DOHH2 (cell line): ENCODE data around the gene AMPD3.

Experiments used
- H3F3A ChIP-seq: fragments of 200-600 bp; sonication (generic), shearing (Covaris generic); 2 replicates; pipeline ENCODE4 v1.6.0; 2016; ENCODE audit warnings: antibody characterized with exemption, mild to moderate bottlenecking; ENCODE audit not compliant: control insufficient read depth, insufficient read depth
- H3K27ac ChIP-seq: fragments of 200-600 bp; sonication (generic); 2 replicates; pipeline ENCODE4 v1.5.1; 2014; ENCODE audit warnings: low read depth, mild to moderate bottlenecking, low read length, moderate library complexity
- H3K27me3 ChIP-seq: fragments of 200-600 bp; sonication (generic); 2 replicates; pipeline ENCODE4 v1.6.1; 2014; ENCODE audit warnings: mild to moderate bottlenecking, low read length, mixed read lengths; ENCODE audit not compliant: control insufficient read depth
- H3K36me3 ChIP-seq: fragments of 200-600 bp; sonication (generic); 2 replicates; pipeline ENCODE4 v1.6.1; 2014; ENCODE audit warnings: mild to moderate bottlenecking, low read length, moderate library complexity, mixed read lengths; ENCODE audit not compliant: control insufficient read depth
- H3K4me1 ChIP-seq: fragments of 200-600 bp; sonication (generic); 2 replicates; pipeline ENCODE4 v1.6.1; 2014; ENCODE audit warnings: mild to moderate bottlenecking, low read length, mixed read lengths; ENCODE audit not compliant: control insufficient read depth
- H3K4me2 ChIP-seq: fragments of 200-600 bp; sonication (generic); 2 replicates; pipeline ENCODE4 v1.6.0; 2014; ENCODE audit warnings: mild to moderate bottlenecking, low read length, moderate library complexity
- H3K4me3 ChIP-seq: fragments of 200-600 bp; sonication (generic); 2 replicates; pipeline ENCODE4 v1.5.1; 2014; ENCODE audit warnings: mild to moderate bottlenecking, low read length, mixed read lengths
- H3K79me2 ChIP-seq: fragments of 200-600 bp; sonication (generic); 2 replicates; pipeline ENCODE4 v1.6.1; 2014; ENCODE audit warnings: mild to moderate bottlenecking, low read length, mixed read lengths; ENCODE audit not compliant: control insufficient read depth
- H3K9me2 ChIP-seq: fragments of 200-600 bp; sonication (generic); replicated peaks from 2 replicates; pipeline ENCODE4 v1.6.1; 2014; ENCODE audit warnings: mild to moderate bottlenecking, low read length, mixed read lengths; ENCODE audit not compliant: control insufficient read depth
- H3K9me3 ChIP-seq: fragments of 200-600 bp; sonication (generic); 2 replicates; pipeline ENCODE4 v1.6.1; 2014; ENCODE audit warnings: antibody characterized with exemption, low read length, mixed read lengths; ENCODE audit not compliant: control insufficient read depth, insufficient read depth
- H4K20me1 ChIP-seq: fragments of 200-600 bp; sonication (generic); 2 replicates; pipeline ENCODE4 v1.6.0; 2014; ENCODE audit warnings: low read depth, mild to moderate bottlenecking, antibody characterized with exemption, low read length, moderate library complexity; ENCODE audit not compliant: control insufficient read depth, insufficient read depth
- CTCF ChIP-seq: fragments of 200-600 bp; sonication (generic); IDR thresholded peaks from one replicate; pipeline ENCODE4 v1.5.1; 2014; ENCODE audit warnings: antibody characterized with exemption, mild to moderate bottlenecking, low read depth, low read length; ENCODE audit not compliant: poor library complexity, severe bottlenecking
- EZH2phosphoT487 ChIP-seq: fragments of 200-600 bp; sonication (generic); IDR thresholded peaks from 2 replicates; pipeline ENCODE4 v1.6.1; 2017; ENCODE audit warnings: borderline replicate concordance, mild to moderate bottlenecking, antibody characterized with exemption, low read length, moderate library complexity, mixed read lengths

AMPD3 gene

GRCh38 chr11:10495464-10495786 is 40.4 kb downstream of the AMPD3 start:
- no peak for TF ChIP-seq CTCF
- no peak for TF ChIP-seq EZH2phosphoT487
- H3K36me3 ChIP-seq = peaks cover 5% of the 10 kb centered on the region; the same call in 1 of the 2 replicates

GRCh38 chr11:10496296-10496936 is 41.4 kb downstream of the AMPD3 start:
- Histone ChIP-seq H3K4me3 (no peak overlapping the region), H3K79me2 (no peaks in the 10 kb centered on the region), H4K20me1 (no peaks in the 10 kb centered on the region), H3K36me3 (peaks cover 7% of the 10 kb centered on the region; the same call in 1 of the 2 replicates), H3K27ac (no peak overlapping the region), H3K4me1 (no peaks in the 10 kb centered on the region), H3K9me3 (no peaks in the 10 kb centered on the region), H3K4me2 (no peak overlapping the region), H3K9me2 (no peaks in the 10 kb centered on the region), H3K27me3 (no peaks in the 10 kb centered on the region), H3F3A (no peaks in the 10 kb centered on the region)
- no peak for TF ChIP-seq CTCF

More at GRCh38 chr11:10495464-10495786, 40.4 kb downstream of the AMPD3 start:
- Histone ChIP-seq H3F3A (no peaks in the 10 kb centered on the region), H3K4me3 (no peak overlapping the region), H3K27me3 (no peaks in the 10 kb centered on the region), H3K9me3 (no peaks in the 10 kb centered on the region), H3K9me2 (no peaks in the 10 kb centered on the region), H3K4me1 (no peaks in the 10 kb centered on the region), H3K79me2 (no peaks in the 10 kb centered on the region), H3K4me2 (no peak overlapping the region), H4K20me1 (no peaks in the 10 kb centered on the region), H3K27ac (no peak overlapping the region)

GRCh38 chr11:10497371-10498021 is 42.4 kb downstream of the AMPD3 start:
- Histone ChIP-seq H3F3A (no peaks in the 10 kb centered on the region), H3K4me2 (no peak overlapping the region), H3K9me3 (no peaks in the 10 kb centered on the region), H3K9me2 (no peaks in the 10 kb centered on the region), H3K27me3 (no peaks in the 10 kb centered on the region), H3K4me3 (no peak overlapping the region), H3K4me1 (no peaks in the 10 kb centered on the region), H3K36me3 (peaks cover 7% of the 10 kb centered on the region; the same call in 1 of the 2 replicates), H3K27ac (no peak overlapping the region), H3K79me2 (no peaks in the 10 kb centered on the region), H4K20me1 (no peaks in the 10 kb centered on the region)
- TF ChIP-seq CTCF (no peak), EZH2phosphoT487 (no peak)
